Fibroblast of lung (primary cell): ENCODE data around the gene AKAP6.

Experiments used
- CTCF ChIP-seq, 2 donors: IDR thresholded peaks in 1 of 2; conservative IDR thresholded peaks in 1 of 2; 1 replicate in 1 of 2; 2 replicates in 1 of 2; pipeline ENCODE4 v1.5.1; 2011 to 2012; ENCODE audit warnings: low read length in 2 of 2, control low read depth in 1 of 2, inconsistent platforms in 1 of 2, low read depth in 1 of 2, mild to moderate bottlenecking in 1 of 2
- EZH2 ChIP-seq: IDR thresholded peaks from 2 replicates; pipeline ENCODE4 v1.5.1; 2012; ENCODE audit warnings: low read length, control low read depth, mild to moderate bottlenecking; ENCODE audit errors: missing control alignments

- TF ChIP-seq CTCF (conservative IDR thresholded peaks at IDR 0.05 in 1 of 2, IDR thresholded peaks at IDR 0.05 in 1 of 2; ENCODE audit: low read depth in 1 of 2, low read length in 2 of 2) (no peak), EZH2 (no peak)
Measured at GRCh38 chr14:32412532-32412931, 83.4 kb downstream of the AKAP6 start.
